HG03045 (cell line): ENCODE measurements around the gene ASIC2.

Source experiments
- ATAC-seq: cut with Tn5 transposase; IDR thresholded peaks from one replicate; pipeline ENCODE4 v1.9.1; 2021; ENCODE audit warnings: mild to moderate bottlenecking, moderate library complexity; ENCODE audit not compliant: unreplicated experiment

The ASIC2 gene

DNA sequence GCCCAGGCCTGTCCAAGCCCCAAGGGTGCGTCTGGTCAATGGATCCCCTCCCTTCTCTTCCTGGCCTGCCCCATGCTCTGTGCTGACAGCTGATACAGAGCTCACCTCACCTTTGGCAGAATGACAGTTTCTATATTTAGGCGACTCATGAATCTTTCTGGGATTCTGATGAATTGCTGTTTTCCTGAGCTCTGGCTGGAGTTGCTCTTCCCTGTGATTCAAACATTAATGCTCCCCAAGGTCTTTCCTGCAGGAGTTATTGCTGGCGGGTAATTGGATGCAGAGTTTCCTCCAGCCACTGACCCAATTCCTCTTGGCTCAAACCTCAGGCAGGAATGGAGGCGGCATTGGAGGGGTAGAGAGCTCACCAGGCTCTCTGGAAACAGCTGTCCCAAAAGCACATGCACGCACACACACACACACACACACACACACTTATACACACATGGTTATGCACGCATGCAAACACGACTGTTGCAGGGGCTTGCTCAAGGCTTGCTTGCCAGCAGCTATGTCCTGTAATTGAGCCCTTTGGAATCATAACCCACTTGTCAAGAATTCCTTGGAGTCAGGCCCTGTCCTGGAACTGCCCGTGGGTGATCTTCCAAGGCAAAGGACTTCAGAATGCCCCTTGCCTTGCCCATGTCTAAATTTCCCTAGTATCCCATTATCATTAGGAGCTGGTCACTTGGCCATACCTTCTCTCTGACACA lies 128.8 kb downstream of the ASIC2 start:
- ATAC-seq, result no peak

DNA sequence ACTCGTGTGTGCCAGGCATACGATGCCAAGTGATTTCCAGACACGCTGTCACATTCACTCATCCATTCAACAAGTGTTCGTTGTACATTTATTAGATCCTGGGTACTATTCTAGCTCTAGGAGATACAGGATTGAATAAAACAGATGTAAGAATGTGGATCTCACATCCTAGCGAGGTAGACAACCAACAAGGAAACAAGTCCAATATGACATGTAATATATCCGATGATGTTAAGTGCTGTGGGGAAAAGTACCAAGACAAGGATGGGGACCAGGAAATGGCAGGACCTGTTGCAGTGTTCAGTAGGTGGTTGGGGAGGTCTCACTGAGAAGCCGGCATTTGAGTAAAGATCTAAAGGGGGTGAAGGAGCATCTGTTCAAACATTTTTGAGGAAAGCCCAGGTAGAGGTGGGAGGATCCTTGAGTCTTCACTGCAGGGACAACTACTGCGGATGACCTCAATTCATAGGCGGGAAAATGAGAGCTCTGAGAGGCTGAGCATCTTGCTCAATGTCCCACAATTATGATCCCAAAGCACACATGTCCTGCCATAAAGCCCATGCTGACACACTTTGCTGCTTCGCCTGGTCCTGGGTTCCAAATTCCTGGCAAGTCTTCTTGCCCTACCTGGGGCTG lies 129.4 kb downstream of the ASIC2 start:
- no peak for ATAC-seq

DNA sequence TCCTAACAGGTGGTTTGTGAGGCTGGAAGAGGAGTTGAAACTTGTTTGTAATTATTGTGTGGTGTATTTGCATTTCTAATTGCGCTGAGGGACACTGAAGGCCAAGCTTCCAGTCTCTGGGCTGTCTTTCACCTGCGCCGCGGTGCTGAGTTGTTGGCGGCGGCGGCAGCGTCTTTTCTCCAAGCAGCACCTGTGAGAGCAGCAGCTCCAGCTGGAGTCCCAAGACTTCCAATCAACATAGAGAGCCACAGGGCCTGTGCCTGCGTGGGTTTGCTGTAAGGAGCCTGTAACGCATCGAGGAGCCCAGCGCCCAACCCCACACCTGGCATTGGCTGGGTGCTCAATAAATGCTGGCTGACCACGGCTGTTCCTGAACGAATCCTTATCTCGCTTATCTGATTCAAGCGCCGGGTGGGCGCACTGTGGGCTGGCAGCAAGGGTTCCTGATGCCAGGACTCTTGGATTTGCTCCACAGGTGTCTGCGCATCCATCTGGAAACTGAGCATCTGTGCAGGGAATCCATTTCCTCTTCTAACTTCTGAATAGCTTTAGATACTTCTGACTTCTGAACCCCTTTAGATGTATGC lies 138.1 kb downstream of the ASIC2 start:
- ATAC-seq, result no peak

DNA sequence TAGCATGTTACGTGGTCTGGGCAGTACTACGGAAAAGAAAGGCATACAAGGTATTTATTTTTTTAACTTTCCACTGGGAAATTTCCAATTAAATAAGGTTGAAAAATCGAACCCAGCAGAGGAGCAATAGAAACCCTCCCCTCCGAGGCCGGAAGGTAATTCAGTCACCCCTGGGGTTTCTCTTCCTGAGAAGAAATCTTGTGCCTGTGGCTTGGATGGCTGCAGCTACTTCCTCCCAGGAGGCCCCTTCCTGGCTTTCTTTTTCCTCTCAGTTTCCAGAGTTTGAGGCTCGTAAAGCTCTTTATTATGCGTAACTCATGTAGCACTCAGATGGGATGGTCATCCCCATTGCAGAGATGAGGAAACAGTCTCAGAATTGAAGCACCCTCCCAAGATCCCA lies 140.3 kb downstream of the ASIC2 start:
- no peak for ATAC-seq

DNA sequence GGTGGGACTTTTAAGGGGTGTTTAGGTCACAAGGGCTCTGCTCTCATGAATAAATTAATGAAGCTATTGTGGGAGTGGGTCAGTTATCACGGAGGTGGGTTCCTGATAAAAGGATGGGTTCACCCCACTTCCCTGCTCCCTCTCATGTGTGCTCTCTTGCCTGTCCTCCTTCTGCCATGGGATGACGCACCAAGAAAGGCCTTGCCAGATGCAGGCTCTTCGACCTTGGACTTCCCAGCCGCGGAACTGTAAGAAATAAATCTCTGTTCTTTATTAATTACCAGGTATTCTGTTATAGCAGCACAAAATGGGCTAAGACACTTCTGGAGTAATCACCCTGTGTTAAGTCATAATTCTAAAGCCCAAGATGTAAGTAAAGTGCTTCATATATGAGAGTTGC lies 141.5 kb downstream of the ASIC2 start:
- no peak for ATAC-seq

DNA sequence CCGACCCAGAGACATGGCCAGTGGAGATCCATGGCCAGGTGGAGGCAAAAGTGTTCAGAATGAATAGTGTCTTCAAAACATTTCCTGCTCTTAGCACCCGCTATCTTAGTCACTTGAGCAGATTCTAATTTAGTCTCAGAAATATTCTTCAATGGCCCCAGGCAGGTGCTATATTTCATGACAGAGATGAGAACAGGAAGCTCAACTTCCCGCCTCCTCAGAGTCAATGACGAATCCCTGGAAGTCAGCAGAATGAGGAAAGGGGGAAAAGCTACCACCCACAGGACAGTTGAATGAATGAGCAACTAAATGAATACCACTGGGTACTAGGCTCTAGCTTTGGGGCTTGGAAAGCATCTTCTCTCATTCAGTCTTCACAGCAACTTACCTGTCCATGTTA lies 147.2 kb downstream of the ASIC2 start:
- ATAC-seq, result no peak

DNA sequence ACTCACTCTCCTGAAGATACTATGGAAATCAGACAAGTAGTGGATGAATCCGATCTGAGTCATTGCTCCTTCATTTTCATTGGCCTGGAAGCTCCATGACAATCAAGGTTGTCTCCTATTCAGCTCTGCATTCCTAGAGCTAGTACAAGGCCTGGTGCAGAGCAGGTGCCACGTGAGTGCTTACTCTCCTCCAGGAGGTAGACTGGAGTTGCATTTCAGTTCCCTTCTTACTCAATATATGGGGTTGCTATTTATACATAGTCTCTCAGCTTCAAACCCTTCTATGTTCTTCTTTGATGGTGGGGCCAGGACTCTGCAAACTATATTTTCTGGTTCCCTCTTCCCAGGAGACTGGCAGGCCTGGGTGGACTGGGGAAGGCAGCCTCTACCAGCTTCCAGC lies 148.3 kb downstream of the ASIC2 start:
- ATAC-seq, result no peak

DNA sequence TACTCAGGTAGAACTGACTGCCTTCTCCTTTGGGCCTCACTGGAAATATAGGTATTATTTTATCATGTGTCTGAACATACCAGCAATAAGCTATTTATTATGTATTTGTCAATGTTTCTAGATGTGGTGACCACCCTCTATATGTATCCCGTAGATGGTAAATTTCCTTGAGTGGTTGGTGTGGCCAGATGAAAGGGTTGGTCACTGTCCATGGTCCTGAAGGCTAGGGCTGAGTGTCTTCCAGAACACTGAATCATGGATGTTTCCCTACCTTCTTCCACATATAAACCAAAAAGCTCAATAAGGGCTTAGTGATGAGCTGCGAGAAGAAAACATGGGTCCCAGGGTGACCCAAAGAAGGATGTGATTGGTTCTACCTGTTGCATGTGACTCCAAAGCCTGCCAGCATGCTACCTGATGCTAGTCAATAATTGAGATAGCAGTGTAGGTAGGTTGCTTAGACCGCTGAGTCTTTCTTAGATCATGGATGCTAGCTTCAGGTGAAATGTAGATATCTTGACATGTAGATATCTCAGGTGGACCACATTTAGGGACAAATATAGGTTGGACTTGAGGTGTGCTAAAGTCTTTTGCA lies 150.3 kb downstream of the ASIC2 start:
- ATAC-seq, result no peak

DNA sequence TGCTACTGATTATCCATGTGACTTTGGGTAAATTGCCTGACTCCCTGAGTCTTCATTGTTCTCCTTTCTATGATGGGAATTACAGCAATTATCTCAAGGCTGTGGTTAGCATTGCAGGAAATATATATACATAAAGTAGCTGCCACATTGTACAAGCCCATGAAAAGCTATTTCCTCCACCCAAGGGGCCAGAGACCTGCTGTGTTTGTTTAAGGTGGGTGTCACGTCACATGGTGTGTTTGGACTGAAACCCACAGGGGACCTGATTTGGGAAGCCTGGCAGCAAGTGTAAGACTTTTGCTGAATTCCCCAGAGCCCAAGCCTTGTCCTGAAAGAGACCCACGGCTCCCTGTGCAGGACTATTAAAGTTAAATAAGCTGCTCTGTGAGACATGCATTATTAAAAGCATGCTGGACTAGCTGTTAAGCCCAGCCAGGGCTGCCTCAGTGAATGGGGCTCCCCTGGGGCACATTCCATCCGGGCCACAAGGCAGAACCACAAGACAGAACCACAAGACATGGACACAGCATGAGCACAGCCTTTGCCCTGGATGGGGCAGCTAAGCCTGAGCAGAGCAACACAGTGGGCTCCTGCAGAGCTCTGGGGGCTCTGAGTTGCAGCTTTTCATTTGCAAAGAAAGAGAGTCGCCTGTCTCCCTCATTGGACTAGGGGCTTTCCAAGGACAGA lies 152.5 kb downstream of the ASIC2 start:
- no peak for ATAC-seq

DNA sequence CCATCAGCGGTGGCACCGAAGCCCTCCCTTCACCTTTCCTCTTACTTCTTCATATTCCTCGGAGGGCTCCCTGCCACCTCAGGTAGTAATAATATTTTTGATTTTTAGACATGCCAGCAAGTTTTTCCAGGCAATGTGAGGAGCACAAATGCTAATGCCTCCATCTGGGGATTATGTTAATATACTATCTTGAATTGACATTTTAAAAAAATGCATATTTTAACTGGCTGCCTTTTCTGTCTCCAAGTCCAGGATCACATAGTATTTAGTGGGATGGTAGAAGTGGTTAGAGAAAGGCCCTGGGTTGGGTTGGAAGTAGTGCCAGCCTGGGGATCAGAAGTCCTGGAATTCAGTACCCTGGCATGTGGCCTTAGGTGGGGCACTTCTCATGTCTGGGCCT lies 154.5 kb downstream of the ASIC2 start:
- no peak for ATAC-seq

DNA sequence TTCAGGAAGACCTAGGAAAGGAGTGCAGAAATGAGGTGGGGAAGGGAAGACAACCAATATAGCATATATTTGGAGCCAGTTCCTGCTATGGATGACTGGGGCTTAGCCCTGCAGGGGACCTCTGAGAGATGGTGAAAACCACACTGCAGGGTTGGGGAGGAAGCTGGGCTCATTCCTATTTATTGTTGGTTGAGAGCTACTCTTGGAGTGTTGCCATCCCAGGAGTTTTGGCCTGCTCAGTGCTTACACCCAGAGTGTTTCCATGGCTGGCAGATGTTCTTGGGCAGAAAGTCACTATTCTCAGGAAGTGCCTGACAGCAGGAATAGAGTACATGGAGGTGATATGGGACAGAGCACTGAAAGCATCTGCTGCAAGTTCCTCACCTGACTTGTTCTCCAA lies 155.7 kb downstream of the ASIC2 start:
- no peak for ATAC-seq

DNA sequence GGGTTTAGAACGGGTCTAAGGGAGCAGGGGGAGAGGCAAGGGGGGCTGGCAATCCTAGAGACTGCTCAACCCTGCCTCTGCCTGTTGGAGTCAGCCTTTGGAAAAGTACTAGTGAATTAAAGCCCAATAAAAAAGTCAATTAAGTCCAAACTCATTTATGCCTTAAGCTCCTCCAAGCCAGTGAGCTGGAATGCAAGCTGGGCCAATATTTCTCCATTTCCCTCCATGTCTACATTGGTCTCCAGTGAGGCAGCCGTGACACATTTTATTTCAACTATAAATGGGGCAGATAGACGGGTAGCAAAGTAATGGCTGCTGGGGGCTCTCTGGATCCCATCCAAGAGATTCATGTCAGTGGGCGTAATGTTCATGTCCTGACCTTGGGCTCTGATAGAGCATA lies 157.4 kb downstream of the ASIC2 start:
- no peak for ATAC-seq

DNA sequence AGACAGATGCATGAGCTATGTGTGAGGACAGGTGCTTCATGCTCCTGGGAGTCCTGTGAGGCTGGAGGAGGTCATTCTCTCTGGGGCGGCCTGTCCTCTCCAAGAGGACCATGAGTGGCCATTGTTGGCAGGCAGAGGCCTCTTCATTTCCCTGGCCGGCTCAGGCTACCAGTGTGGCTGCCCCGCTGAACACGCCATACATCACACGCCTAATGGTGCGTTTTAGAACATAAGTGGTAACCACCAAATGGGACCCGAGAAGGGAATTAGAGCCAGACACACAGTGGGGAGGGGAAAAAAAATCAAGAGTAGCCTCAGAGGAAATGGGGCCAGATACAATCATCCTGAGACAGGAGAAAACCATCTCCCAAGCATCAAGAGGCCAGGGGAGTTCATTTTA lies 161.5 kb downstream of the ASIC2 start:
- no peak for ATAC-seq

DNA sequence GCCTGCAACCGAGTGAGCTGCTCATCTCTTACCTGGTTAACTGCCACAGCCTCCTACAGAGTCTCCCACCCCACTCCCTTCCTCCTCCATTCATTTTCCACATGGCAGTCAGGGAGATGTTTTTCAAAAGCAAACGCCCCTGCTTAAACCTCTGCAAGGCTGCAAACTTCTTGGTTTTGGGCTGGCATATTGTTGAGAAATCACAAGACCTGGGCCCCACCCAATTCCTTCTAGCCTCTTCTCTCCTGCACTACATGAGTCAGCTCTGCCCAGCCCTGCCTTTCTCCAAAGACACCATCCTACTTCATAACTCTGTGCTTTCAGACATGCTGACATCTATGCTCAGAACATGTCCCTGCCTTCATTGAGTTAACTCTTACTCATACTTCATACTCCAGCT lies 165.4 kb downstream of the ASIC2 start:
- ATAC-seq, result no peak

DNA sequence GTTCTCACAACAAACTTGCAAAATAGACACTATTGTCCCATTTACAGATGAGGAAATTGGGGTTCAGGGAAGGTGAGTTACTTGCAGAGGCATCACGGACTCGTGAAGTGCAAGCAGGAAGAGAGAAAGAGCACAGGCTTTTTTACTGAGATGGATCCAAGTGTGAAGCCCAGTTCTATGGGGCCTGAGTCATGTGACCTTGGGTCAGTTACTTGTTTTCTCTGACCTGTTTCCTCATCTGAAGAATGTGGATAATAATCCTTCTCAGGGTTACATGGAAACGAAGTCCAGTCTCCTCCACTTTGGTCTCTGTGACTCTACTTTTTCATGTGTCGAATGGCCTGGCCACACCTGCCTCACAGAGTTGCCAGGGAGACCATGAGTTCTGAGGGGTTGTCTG lies 167.0 kb downstream of the ASIC2 start:
- no peak for ATAC-seq

DNA sequence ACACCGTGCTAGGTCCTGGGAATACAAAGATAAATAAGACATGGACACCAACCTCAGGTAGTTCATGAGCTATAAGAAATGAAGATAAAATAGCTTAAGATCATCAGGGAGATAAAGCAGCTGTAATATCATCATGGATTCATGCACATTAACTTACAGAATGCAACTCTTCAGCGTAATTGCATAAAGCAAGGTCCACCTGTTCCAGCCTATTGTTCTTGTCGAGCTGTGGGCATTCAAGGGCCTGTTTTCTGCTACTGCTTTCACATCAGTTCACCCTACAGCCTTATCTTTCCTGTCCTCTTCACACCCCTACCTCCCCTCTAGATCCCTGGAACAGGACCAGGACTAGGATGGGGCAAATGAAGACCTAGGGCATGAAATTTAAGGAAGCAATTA lies 167.5 kb downstream of the ASIC2 start:
- ATAC-seq, result no peak

DNA sequence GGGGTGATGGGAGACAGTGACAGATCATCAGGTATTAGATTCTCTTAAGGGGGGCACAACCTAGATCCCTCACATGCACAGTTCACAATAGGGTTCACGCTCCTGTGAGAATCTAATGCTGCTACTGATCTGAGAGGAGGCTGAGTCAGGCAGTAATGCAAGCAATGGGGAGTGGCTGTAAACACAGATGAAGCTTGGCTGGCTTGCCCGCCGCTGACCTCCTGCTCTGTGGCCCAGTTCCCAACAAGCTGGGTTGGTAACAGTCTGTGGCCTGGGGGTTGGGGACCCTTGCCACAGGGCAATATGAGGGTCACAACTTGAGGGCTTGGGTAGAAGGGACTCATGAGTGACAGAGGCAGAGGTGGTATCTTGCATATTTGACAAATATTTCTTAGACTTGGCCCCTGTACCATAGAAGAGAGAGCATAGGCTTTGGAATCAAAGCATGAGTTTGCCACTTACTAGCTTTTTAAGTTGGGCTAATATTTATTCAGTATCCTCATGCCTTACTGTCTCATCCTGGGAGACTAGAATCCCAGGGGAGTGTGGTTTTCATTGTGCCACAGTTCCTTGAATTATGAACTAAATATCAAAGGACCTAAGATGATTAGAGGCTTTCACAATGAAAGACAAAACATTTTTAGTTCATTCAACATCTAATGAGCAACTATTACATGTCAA lies 168.1 kb downstream of the ASIC2 start:
- ATAC-seq, result no peak

DNA sequence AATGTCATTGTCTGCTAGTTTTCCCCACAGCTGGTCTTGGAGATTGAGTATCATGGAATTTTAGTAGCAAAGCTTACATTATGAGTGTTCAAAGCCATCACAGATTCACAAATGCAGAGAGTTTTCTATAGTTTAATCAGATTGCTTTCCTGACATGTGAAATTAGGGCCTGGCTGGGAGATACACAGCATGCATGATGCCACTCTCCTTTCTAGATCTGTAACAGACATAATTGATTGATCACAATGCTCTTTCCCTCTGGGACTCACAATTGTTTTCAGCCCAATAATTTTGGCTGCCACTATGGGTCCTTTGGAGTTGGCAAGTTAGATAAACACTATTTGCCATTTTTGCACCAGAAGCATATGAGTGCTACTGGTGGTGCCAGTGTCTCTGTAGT lies 168.9 kb downstream of the ASIC2 start:
- no peak for ATAC-seq

DNA sequence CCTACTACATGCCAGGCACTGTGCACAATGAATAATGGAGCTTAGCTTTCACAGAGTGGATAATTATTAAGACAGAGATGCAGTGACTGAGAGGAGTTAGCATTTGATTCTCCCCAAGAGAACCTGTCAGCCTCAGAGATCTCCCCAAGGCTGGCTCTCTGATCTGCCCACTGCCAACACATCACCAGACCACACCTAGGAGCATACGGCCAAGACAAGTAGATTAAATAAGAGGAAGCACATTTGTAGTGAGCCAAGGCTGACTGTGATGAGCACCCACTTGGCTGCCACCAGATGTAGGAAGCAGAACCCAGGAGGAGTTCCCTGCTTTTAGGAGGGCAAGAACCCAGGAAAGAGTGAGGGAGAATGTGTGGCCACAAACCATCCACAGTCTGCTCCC lies 171.3 kb downstream of the ASIC2 start:
- ATAC-seq, result no peak

DNA sequence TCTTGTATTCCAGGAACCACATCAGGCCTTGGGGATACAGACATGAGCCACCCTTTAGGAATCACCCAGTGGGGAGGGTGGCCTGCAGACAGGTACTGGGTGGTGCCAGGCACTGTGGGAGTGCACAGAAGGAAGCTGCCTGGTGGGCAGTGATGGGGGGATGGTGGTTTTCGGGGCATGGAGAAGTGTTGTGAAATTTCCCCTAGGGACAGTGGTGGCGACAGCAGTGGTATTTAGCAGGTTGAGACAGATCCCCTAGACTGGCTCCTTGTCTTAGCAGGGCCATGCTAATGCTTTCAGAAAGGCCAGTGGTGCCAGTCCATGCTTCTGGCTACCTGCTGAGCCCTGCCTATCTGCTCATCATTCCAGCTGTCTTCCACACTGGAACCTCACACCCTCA lies 171.8 kb downstream of the ASIC2 start:
- ATAC-seq, result no peak

DNA sequence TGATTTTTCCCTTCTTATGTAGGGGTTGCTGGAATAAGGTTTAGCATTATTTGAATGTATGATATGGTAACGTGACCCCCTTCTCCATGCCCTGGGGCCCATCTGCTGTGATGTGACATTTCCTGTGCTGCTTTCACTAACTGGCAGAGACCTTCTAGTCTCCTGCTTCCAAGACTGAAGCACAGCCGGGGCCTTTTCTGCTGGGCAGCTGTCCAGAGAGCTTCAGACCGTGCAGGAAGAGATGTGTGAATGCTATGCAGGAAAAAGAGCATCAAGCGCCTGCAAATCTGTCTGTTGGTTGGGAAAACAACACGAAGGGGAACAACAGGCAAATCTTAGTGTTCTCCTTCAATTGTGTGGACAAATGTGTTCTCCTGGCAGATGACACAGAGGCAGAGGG lies 173.0 kb downstream of the ASIC2 start:
- no peak for ATAC-seq
